A549 (cell line): ENCODE results near the gene LGALS3BP.

Experiments
- BHLHE40 ChIP-seq: IDR thresholded peaks from 2 replicates; pipeline ENCODE4 v1.6.1; 2012; ENCODE audit warnings: low read depth, low read length, inconsistent platforms
- CTCF ChIP-seq: fragments of >200 bp; sonication (Bioruptor Twin); formaldehyde crosslinking; IDR thresholded peaks from 3 replicates; pipeline ENCODE4 v1.5.1; 2016
- MAX ChIP-seq: IDR thresholded peaks from 2 replicates; pipeline ENCODE4 v1.6.1; 2012
- RAD21 ChIP-seq, 2 experiments: fragments of >200 bp in 1 of 2; sonication (Bioruptor Twin) in 1 of 2; formaldehyde crosslinking in 1 of 2; IDR thresholded peaks in 1 of 2; conservative IDR thresholded peaks in 1 of 2; 2 replicates in 1 of 2; 3 replicates in 1 of 2; pipeline ENCODE4 v1.6.1; 2012 to 2018; ENCODE audit warnings: inconsistent platforms in 1 of 2

- no peak for TF ChIP-seq MAX
- no peak for TF ChIP-seq BHLHE40
- no peak for TF ChIP-seq CTCF
- no peak for TF ChIP-seq RAD21 (conservative IDR thresholded peaks at IDR 0.05 in 1 of 2, IDR thresholded peaks at IDR 0.05 in 1 of 2)
These were observed 47.7 kb upstream of the LGALS3BP start for GRCh38 chr17:79027274-79027924.
